GM19468 (cell line): Measurements from ENCODE around the gene PLEKHG3.

Experiments
- ATAC-seq: cut with Tn5 transposase; IDR thresholded peaks from one replicate; pipeline ENCODE4 v1.9.1; 2021; ENCODE audit warnings: mild to moderate bottlenecking, moderate library complexity, moderate number of reproducible peaks; ENCODE audit not compliant: unreplicated experiment; ENCODE audit errors: extremely low read depth

The PLEKHG3 gene

DNA sequence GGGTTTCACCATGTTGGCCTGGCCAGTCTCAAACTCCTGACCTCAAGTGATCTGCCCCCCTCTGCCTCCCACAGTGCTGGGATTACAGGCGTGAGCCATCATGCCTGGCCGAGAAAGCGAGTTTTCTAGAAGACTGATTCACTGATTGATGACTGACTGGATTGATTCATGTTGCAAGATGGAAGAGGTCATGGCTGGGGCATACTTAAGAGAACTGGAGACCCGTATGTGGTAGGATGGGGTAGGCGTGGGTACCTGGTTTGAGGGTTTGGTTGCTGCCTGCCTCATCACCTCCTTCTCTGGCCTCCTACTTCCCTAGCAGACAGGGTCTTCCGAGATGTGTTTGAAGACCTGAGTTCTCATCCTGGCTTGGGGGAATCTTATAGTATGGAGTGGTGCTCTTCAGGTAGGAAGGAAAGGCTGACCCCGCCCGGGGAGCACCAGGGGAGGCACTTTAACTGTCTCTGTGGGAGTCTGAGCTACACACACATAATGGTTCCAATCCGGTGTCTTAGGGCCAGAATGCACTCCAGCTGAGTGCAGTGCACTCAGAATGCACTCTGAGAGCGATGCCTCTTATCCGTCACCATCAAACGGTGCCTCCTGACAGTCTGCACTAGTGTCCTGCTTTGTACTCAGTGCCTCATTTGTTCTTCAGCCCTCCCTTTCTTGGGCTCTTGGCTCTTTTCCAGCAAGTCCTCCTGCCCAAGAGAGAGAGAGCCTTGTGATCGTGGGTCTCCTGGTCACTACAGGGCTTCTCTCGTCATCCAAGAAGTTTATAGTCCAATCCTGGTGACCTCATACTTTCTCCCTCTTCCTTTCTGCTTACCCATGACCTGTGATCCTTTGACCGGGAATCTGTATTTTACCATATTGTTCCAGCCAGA lies 19.7 kb downstream of the PLEKHG3 start:
- no peak for ATAC-seq

DNA sequence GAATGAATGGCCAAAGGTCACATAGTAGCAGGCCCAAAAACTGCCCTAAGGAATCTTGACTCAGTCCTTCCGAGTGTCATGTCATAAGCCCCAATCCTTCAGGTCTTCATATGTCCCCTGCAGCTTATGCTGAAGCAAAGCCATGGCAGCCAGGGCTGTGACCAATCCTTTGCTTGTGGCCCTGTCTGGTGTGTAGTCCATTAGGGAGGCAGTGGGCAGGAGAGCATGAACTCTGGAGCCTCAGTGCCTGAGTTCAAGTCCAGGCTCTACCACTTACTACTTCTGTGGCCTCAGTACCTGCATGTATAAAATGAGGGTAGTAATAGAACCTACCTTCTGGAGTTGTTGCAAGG lies 20.3 kb downstream of the PLEKHG3 start:
- ATAC-seq = no peak

DNA sequence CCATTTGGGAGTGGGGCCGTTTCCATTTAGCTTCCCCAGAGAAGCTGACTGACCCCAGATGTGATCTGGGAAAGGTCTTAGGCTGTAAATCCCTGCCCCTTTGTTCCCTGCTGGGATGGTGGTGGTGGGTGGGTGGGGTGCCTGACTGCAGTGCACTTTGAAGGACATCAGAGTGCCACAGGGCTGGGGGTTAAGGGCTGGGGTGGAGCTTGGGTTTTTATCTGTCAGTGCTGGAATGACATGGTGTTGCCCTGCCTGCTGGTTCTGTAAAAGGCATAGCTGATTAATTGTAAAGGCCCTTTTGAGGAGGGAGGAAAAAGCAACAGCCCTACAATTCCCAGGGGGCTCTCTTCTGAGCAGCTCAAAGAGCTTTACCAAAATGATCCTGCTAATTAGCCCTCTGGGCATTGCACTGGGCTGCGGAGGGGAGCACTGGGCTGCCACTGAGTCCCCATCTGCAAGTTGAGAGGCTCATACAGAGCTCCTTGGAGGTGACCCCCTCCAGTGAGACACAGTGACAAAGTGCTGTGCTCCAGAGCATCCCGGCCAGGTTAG lies 21.1 kb downstream of the PLEKHG3 start:
- no peak for ATAC-seq

DNA sequence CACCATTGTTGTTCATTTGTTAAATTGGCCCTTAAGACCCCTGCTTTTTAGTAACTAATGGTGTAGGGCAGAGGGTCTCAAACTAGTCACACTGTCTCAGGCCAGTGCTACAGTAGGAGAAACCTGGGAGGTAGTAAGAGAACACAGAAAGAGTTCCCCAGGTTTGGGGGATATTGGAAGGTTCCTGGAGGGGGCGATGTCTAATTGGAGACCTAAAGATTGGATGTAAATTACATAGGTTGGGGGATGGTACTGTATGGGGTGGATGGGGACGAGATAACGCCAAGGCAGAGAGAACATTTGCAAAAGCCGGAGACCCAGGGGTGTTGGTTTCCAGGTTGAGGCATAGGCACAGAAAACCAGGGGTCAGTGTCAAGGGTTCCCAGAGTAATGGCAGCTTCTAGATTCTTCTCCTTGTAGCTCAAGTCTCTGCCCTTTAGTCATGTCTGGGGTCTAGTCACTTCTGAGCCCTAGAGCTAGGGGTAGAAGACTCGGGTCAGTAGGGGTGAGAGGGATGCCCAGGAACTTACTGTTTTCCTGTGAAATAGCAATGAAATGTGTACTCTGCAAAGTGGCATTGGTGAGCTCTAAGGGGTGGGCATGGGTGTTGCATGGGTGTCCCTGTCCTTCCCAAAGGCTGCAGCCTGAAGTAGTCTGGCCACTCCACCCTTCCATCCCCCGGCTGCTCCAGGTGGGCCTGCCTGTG lies 21.8 kb downstream of the PLEKHG3 start:
- ATAC-seq = no peak

DNA sequence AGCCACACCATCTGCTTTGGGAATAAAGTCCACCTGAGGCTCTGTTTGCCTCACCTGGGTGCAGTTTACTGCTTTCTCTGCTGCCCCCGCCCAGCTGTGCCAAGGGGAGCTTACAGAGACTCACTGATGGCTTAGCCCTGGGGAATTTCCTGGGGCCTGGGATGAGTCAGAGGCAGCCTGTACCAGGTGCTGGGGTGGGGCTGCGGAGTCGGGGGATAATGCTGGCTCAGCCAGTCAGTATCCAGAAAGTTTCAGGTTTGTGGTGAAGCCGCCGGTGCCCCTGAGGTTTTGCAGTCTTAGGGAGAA lies 22.3 kb downstream of the PLEKHG3 start:
- ATAC-seq = no peak

DNA sequence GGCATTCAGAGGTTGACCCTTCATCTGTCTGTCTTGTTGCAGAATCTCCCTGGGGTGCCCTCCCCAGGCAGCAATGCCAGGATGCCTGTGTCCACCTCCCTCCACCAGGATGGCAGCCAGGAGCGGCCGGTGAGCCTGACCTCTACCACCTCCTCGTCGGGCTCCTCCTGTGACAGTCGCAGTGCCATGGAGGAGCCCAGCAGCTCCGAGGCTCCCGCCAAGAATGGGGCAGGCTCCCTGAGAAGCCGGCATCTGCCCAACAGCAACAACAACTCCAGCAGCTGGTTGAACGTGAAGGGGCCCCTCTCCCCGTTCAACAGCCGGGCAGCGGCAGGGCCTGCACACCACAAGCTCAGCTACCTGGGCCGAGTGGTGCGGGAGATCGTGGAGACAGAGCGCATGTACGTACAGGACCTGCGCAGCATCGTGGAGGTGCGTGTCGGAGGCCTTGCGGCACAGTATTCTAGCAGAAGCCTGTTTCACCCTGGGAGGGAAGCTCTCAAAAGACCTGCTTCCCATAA lies 23.4 kb downstream of the PLEKHG3 start:
- no peak for ATAC-seq

DNA sequence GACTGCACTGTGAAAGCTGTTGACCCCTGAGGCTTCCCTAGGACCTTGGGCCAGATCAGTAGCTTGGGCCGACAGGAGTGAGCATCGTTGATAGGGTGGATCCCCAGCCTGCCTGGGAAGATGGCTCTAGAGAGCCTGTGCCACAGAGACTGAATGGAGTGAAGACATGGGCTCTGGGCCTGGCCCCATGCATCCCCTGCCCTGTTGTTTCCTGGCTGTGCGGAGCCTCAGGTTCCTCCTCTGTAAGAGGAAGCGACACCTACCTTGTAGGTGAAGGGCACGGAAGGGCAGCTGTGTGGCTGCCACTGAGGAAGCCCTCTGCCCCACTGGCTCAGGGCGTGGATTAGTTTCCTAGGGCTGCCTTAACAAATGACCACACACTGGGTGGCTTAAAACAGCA lies 23.9 kb downstream of the PLEKHG3 start:
- ATAC-seq = no peak

DNA sequence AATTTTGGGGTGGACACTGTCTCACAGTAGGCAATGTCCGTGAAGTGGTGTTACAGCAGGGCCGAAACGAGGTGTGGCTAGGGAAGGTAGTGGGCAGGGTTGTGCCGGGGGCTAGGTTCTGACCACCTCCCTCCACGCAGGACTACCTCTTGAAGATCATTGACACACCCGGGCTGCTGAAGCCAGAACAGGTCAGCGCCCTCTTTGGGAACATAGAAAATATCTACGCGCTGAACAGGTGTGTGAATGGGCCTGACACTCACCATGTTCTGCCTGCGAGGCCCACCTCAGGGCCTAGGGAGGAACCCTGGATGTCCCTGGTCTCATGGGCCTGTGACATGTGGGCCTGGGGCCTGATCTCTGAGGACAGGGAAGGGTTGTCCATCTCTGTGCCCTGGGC lies 24.6 kb downstream of the PLEKHG3 start:
- ATAC-seq = no peak

DNA sequence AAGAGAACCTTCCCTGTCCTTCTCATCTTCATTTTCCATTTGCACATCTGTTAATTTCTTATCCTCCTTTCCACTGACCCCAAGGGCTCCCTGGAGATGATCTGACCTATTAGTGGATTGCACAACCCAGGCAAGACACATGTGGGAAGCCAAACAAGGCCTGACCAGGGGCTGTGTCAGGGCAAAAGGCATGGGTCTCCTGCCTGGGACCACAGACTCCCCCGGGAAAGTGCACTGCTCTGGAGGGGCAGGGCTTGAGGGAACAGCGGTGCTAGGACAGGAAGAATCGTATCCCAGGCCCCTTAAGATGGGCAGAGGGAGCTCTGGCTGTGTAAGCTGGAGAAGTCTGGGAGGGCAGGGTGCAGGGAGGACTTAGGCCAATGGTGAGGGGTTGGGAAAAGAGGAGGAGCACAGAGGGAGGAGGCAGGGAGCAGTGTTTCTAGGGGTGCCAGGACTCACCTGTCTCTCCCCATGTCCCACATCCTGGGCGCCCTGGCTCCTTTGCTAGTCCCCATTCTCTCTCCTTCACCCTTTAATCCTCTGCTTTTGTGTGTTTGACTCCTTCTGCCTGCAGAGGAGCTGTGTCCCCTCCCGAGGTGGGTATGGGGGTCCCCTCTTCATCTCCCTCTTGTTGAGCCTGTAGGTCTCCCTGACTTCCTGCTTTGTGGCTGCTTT lies 25.3 kb downstream of the PLEKHG3 start:
- ATAC-seq = no peak

DNA sequence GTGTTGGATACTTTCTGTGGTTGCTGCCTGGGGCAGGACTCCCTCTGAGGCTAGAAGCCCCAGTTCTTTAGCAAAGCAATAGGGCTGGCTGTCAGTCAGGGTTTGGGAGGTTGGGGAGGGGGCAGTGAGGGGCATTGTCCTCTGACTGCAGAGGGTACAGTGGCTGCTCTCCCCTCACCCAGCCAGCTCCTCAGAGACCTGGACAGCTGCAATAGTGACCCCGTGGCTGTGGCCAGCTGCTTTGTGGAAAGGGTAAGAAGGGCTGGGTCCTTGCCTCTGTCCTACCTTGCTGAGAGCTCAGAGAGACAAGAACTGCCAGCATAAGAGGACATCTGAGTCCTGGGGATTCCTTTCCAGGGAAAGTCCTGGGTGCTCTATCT lies 25.8 kb downstream of the PLEKHG3 start:
- no peak for ATAC-seq

DNA sequence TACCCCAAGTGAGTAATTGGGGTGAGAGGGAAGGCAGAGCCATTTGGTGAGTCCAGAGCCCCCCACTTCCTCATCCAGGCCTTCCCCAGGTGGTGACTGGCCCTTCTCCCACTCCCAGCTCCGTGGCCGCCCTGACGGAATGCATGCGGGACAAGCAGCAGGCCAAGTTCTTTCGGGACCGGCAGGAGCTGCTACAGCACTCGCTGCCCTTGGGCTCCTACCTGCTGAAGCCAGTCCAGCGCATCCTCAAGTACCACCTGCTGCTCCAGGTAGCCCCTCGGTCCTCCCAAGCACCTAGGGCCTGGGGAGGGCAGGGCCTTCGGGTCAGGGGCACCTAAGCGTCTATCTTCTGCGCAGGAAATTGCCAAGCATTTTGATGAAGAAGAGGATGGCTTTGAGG lies 26.5 kb downstream of the PLEKHG3 start:
- no peak for ATAC-seq

DNA sequence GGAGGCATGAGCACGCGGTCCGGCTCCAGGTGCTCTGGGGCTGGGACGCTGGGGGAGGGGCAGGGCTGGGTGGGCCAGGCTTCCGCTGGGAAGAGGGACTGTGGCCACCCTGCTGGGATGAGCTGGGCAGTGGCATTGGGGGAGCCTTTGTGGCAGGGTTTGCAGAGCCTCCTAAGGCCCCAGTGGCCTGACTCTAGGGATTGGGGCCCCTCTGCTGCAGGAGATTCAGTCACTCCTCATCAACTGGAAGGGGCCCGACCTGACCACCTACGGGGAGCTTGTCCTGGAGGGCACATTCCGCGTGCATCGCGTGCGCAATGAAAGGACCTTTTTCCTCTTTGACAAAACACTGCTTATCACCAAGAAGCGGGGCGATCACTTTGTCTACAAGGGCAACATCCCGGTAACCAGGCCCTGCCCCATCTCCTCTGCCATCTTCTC lies 26.9 kb downstream of the PLEKHG3 start:
- no peak for ATAC-seq

DNA sequence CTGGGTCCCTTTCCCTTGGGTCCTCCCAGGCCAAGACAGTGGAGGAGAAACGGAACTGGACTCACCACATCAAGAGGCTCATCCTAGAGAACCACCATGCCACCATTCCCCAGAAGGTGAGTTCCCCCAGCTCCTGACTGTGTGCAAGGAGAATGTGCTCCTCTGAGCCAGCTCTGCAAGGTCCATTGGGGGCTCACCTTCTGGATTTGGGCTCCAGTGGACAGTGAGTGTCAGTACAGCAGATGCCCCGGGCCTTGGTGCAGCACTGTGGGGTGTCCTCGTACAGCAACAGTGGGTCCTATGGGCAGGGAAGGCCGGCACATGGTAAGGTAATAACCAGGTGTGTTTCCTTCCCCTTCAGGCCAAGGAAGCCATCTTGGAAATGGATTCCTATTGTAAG lies 27.8 kb downstream of the PLEKHG3 start:
- no peak for ATAC-seq

DNA sequence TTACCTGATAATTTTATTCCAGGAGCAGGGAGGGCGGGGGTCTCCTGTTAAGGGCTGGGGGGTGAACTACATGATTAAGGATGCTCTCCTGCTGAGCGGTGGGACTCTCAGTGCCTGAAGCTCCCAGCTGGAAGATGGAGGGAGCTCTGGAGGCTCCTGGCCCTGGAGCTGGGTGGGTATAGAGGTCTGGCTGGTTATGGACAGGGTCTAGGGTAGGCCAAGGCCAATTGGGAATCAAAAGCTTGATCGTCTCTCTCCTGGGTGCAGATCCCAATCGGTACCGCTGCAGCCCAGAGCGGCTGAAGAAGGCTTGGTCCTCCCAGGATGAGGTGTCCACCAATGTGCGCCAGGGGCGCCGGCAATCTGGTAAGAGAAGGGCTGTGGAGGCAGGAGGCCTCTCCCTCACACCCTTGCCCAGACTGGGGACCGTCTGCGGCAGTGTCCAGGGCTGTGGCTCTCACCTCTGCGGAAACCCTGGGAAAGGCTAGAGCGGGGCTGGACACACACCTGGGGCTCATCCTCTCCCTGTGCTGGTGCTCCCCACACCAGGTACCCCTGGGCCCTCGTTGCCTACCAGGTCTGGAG lies 28.4 kb downstream of the PLEKHG3 start:
- no peak for ATAC-seq

DNA sequence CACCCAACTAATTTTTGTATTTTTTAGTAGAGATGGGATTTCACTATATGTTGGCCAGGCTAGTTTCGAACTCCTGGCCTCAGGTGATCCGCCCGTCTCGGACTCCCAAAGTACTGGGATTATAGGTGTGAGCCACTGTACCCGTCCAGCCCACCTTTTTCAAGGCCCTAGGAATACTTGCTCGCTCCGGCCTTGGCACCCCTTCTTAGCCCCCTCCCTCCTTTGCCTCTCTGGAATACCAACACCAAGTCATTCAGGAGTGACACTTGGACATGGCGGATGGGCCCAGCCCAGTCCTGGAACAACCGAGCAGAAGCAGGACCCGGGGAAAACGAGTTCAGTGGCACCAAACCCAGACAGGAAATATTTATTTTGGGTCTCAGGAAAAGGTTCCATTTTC lies 29.1 kb downstream of the PLEKHG3 start:
- no peak for ATAC-seq

DNA sequence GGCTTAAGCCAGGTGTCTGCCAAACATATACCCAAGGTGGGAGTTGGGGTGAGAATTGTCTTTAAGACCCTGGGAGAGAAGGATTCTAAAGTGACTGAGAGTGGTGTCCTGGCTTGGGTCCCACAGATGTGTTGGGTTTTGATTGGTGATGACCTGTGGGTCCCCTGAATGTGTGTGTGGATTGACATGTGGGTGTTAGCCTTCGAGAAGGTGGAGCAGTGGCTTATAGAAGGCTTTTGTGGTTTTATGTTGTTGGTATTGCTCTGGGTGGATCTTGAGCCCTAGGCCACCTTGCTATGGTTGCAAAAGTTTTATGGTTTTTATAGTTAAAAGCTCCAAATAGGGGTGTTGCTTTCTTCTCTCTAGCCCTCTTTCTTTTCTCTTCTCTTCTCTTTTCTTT lies 29.7 kb downstream of the PLEKHG3 start:
- no peak for ATAC-seq

DNA sequence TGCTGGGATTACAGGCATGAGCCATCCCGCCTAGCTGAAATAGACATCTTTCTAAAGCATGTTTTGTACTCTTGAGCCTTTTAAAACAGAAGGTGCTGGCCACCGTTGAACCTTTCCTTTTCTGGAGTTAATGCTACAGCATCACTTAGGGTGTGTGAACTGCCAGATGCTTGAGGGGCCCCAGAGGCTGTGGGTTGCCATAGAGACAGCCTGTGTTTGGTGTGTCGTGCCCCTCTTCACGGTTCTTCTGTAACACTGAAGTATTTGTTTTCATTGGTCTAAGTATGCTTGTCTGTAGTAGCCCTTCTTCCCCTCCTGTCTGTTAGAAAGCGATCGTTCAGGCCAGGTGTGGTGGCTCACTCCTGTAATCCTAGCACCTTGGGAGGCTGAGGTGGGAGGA lies 30.8 kb downstream of the PLEKHG3 start:
- no peak for ATAC-seq

DNA sequence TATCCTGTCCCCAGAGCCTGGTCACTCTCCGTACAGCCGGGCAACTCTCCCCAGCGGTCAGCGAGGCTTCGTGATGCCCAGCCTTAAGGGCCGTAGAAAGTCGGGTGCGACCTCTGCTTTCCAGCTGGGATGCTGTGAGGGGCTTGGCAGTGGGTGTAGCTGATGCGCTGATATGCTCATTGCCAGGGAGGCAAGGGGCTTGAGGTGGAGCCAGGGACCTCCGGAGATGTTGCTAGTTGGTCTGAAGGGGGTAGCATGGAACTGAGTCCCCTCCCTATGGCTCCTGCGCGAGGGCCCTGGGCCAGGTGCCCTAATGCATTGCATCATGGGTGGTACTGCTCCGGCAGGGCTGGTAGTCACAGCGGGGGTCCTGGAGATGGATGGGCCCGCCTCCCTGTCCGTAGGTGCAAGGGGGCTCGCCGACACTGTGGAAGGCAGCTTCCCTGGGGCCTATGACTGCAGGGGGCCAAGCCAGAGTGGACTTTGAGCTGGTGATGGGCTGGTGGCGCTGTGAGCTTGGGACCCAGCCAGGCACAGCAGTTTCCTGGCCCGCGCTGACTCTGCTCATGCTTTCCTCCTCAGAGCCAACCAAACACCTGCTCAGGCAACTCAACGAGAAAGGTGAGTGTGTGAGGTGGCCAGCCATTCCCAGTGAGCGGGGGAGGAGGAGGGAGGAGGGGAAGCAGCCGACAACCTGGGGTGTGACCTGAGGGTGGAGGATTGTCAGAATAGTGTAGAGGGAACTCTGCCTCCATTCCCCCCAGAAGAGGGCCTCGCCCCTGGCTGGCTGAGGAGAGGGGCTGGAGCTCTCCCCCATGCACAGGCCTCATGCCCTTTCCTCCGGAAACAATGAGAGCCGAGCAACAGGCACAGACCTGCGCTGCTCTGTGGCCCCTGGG lies 32.3 kb downstream of the PLEKHG3 start:
- no peak for ATAC-seq
